Astrocyte of the spinal cord (primary cell): ENCODE data around the gene HMCN1.
A peak's percentile ranks its signal among the peaks of the same experiment; 100 is the strongest.

Experiments
- DNase-seq: peaks from one replicate; pipeline ENCODE4 v3.0.0; 2011; ENCODE audit warnings: low read depth, low spot score
- H3K4me3 ChIP-seq: 2 replicates; pipeline ENCODE4 v1.5.1; 2011; ENCODE audit warnings: low read depth, mild to moderate bottlenecking, low read length, moderate library complexity
- CTCF ChIP-seq: IDR thresholded peaks from 2 replicates; pipeline ENCODE4 v1.5.1; 2012; ENCODE audit warnings: low read depth, mild to moderate bottlenecking, low read length, inconsistent platforms
- in situ Hi-C: cut with HindIII; loops from 2 replicates; pipeline ENCODE4 v1.10.0; 2017; ENCODE audit warnings: low sequenced_read_pairs

Gene HMCN1

GRCh38 chr1:186078245-186078644 lies 344.1 kb downstream of the HMCN1 start:
- TF ChIP-seq CTCF: no peak
- in situ Hi-C loops: no loop called here
- DNase-seq: no peak
- no peak overlapping the region for H3K4me3 ChIP-seq

GRCh38 chr1:186079084-186079684 lies 345.0 kb downstream of the HMCN1 start:
- in situ Hi-C loops: no loop called here
- TF ChIP-seq CTCF: no peak
- no peak overlapping the region for H3K4me3 ChIP-seq

GRCh38 chr1:186082235-186082937 lies 348.2 kb downstream of the HMCN1 start:
- in situ Hi-C loops: no loop called here
- DNase-seq: peak; percentile 62
- no peak for TF ChIP-seq CTCF
- H3K4me3 ChIP-seq: no peak overlapping the region

More at GRCh38 chr1:186079084-186079684, 345.0 kb downstream of the HMCN1 start:
- no peak for DNase-seq

- no peak overlapping the region for H3K4me3 ChIP-seq
- no peak for DNase-seq
- no peak for TF ChIP-seq CTCF
- in situ Hi-C loops: no loop called here
These were observed 352.4 kb downstream of the HMCN1 start for GRCh38 chr1:186086583-186086982.

- H3K4me3 ChIP-seq: no peak overlapping the region
- in situ Hi-C loops: no loop called here
- DNase-seq: no peak
- TF ChIP-seq CTCF: no peak
These were observed 355.7 kb downstream of the HMCN1 start for GRCh38 chr1:186089940-186090339.

- H3K4me3 ChIP-seq: no peak overlapping the region
- no peak for TF ChIP-seq CTCF
- no peak for DNase-seq
- in situ Hi-C loops: no loop called here
These were observed 357.1 kb downstream of the HMCN1 start for GRCh38 chr1:186091222-186091720.
